ENCODE measurements around the gene PAFAH2. TPM values are rescaled to one million over a fixed set of nuclear protein-coding genes. Genes with fewer than 3 reads are reported as not detected.

The PAFAH2 gene
- total RNA-seq, 1 experiment from 2014 or later, result 13.0 TPM

- ATAC-seq, result no peak
Observed at GRCh38 chr1:25913206-25913605, 84.7 kb downstream of the PAFAH2 start.

More at GRCh38 chr1:25913206-25913605, 84.7 kb downstream of the PAFAH2 start:
- DNase-seq (ENCODE audit: low read depth, low spot score), result no peak
- Histone ChIP-seq H3K27ac (ENCODE audit: low read depth, low read length) (no peak overlapping the region), H2AFZ (ENCODE audit: low read depth, low read length, poor library complexity, severe bottlenecking) (no peak overlapping the region), H3K79me2 (ENCODE audit: insufficient read depth, low read length) (no peaks in the 10 kb centered on the region), H3K36me3 (ENCODE audit: control insufficient read depth in 1 of 2, insufficient read depth in 2 of 2, low read length in 2 of 2) (no peaks in the 10 kb centered on the region), H4K20me1 (ENCODE audit: insufficient read depth) (no peaks in the 10 kb centered on the region), H3K27me3 (ENCODE audit: insufficient read depth, low read length) (no peaks in the 10 kb centered on the region), H3K4me1 (ENCODE audit: control insufficient read depth in 1 of 2, insufficient read depth in 2 of 2, low read length in 2 of 2) (peaks cover 0 to 8% of the 10 kb centered on the region in 2 experiments; a peak in 1 of 4 replicates), H3K4me2 (ENCODE audit: low read length) (no peak overlapping the region), H3K9me3 (ENCODE audit: control insufficient read depth in 1 of 2, insufficient read depth in 1 of 2, low read depth in 1 of 2, low read length in 2 of 2) (no peaks in the 10 kb centered on the region), H3K9me2 (ENCODE audit: insufficient read depth) (no peaks in the 10 kb centered on the region), H3K9ac (ENCODE audit: low read length) (no peak overlapping the region), H3K4me3 (replicated peaks in 1 of 2; ENCODE audit: low read depth in 1 of 2, low read length in 2 of 2) (no peak overlapping the region)
- intact Hi-C loops (cut with micrococcal nuclease), result no loop called here
- ChIA-PET CTCF (no interaction called here), POLR2A (no interaction called here), RAD21 (ENCODE audit: low non-redundant PET in 1 of 2, low total read pairs in 2 of 2, uncharacterized antibody in 2 of 2, unreplicated experiment in 2 of 2) (no interaction called here)
- no TSS peak for BruUV-seq (replicated peaks)
- TF ChIP-seq FOSL1 (IDR thresholded peaks at IDR 0.05; ENCODE audit: low read depth) (no peak), ZFX (IDR thresholded peaks at IDR 0.05) (no peak), EGR1 (IDR thresholded peaks at IDR 0.05; ENCODE audit: low read depth) (no peak), REST (IDR thresholded peaks at IDR 0.05; ENCODE audit: low read depth) (no peak), TCF7L2 (IDR thresholded peaks at IDR 0.05; ENCODE audit: borderline replicate concordance, extremely low read depth, insufficient read depth, insufficient read length) (no peak), ATF3 (IDR thresholded peaks at IDR 0.05) (no peak), ZBTB33 (IDR thresholded peaks at IDR 0.05; ENCODE audit: extremely low read depth, insufficient replicate concordance, low read length) (no peak), RAD21 (IDR thresholded peaks at IDR 0.05; ENCODE audit: low read depth) (no peak), MAX (IDR thresholded peaks at IDR 0.05) (no peak), SRF (IDR thresholded peaks at IDR 0.05; ENCODE audit: low read depth) (no peak), CEBPB (IDR thresholded peaks at IDR 0.05; ENCODE audit: low read depth) (no peak), JUND (IDR thresholded peaks at IDR 0.05) (no peak)
